NCI-H446 (cell line): Measurements from ENCODE around the gene TRAPPC3.
A peak's percentile ranks its signal among the peaks of the same experiment; 100 is the strongest.

Experiments
- DNase-seq, 2 experiments: peaks; one replicate each; lab custom pipeline; 2025; lab: John Stamatoyannopoulos, UW

The TRAPPC3 gene

DNA sequence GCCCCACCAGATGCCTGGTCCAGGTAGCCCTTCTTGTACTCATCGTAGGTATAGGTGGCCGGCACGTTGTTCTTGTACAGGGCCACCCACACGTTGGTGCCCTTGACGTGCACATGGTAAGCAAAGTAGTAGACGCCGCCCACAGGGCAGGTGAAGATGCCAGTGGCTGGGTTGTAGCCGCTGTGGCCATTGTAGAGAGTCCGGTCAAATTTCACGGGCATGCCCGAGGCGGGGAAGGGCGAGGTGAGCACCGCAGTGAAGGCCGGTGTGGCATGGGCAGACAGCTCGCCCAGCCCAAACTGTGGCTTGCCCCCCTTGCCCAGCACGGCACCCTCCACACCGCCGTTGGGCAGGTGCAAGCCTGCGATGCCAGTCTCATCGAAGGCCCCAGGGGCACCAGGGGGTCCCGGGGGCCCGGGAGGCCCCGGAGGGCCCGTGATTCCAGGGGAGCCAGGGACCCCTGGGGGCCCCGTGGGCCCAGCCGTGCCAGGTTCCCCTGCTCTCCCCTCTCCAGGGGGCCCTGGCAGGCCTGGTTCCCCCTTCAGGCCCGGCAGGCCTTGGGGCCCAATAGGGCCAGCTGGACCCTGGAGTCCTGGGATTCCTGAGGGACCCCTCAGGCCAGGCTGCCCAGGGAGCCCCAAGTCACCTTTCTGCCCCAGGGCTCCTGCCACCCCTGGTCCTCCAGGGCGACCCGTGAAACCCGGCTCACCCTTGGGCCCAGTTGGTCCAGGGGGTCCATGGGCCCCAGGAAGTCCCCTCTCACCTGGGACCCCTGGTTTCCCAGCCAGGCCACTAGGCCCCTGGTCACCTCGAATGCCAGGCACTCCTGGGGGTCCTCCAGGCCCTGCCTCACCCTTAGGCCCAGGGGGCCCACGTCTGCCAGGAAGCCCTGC lies 51.3 kb downstream of the TRAPPC3 start:
- no peak for DNase-seq

DNA sequence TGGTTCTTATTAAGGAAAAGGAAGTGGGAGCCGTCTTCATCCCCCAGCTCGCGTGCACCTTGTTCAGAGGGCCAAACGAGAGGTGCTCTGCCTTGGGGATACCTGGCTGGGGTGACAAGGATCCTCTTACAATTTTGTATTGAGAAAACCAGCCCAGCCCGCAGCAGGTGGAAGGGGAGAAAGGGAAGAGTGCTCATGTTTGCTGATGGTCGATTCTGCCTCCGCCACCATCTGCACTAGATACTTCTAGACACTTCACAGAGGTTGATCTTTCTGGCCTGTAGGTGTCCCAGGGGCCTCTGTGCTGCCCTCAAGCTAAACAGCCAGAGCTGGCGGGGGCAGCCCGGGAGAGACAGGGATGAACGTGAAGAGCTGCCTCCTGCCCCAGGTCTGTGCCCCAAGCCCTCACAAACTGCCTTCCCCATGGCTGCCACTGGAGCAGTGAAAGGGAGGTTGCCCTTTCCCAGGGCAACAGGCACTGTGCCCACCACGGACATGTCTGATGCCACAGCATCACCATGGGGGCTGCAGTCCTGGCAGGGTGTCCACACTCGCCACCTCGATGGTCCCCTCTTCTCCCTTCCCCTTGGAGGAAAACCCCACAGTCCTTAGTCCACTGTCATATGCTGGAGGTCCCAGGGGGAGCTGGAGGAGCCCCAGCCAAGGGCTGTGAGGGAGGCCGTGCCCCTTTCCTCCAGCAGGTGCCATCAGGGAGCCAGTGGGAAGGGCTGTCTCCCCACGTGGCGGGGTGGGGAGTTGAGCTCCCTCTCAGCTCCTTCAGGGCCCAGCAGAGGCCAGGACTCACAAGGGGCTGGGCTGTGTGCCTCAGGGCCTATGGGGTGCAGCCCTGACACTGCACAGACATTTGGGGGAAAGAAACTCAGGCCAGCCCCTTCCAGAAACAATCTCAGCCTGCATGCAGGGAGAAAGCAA lies 52.5 kb downstream of the TRAPPC3 start:
- peak in 1 of 2 experiments; percentile 31 for DNase-seq

DNA sequence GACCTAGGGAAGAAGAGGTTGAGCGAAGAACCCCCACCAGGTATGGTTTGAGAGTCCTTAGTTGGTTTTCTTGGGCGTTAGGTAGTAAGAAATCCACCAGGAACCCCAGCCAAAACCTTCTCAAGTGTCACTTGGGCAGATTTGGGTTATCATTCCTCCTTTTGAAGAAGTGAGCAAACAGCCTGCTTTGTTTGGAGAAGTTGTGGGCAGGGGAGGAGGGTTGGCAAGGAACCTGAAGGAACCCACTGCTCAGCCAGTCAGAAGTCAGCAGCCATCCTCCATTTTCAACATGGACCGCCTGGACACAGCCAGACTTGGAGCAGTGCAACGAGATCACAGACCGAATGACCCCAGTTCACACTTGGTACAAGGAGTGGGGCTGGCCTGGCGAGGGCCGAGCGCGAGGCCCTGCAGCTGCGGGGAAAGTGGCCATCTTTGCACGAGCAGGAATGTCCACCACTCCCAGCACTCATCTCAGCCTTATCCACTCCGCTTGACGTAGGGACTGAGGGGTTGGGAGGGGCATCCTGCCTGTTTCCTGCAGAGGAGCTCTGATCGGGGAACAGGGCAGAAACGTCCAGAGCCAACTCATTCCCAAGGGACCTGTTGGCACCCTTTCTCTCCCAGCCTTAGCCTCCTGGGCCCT lies 53.4 kb downstream of the TRAPPC3 start:
- DNase-seq, result no peak

DNA sequence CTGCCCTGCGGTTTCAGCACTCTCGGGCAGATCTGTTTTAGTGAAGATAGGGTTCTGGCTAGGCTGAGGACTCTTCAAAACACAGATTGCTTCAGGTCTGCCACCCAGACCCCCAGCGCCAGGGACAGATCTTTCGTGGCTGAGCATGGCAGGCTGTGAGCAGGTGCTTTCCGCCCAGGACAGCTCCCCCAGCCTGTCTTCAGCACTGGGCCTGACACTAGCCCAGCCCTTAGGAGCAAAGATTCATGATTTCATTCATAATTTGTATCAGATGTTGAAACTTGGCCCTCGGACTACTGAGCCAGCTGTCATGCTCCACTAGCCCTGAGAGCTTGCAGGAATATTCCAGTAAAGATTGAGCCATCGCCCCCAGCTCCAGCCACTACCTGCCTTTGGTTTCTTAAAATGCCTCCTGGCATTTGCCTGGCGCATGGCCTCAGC lies 54.6 kb downstream of the TRAPPC3 start:
- DNase-seq, result peak in 1 of 2 experiments; percentile 68

DNA sequence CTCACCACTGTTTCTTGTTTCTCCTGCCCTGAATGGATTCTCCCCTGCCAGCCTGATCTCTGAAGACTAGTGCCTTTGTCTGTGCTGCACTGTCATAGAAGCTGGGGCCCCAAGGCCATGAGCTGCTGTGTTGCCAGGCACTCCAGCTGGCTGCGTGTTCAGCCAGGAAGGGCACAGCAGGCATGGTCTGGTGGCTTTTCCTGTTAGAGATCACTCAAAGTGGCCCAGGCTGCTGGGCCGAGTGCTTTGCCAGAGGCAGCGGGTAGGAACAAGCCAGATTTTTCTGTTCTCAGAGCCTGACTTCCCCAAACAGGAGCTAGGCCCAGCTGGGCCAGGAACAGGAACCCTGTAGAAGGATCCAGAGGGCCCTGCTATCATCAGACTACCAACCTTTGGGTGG lies 55.4 kb downstream of the TRAPPC3 start:
- peak; percentile 30 to 73 for DNase-seq

GRCh38 chr1:36093226-36093625 lies 56.1 kb downstream of the TRAPPC3 start:
- peak in 1 of 2 experiments; percentile 75 for DNase-seq

- DNase-seq, result no peak
Observed at GRCh38 chr1:36092798-36093185, 56.5 kb downstream of the TRAPPC3 start.

GRCh38 chr1:36092166-36092797 lies 57.0 kb downstream of the TRAPPC3 start:
- DNase-seq, result no peak

GRCh38 chr1:36091698-36092097 lies 57.6 kb downstream of the TRAPPC3 start:
- no peak for DNase-seq

- DNase-seq, result no peak
Observed at GRCh38 chr1:36091141-36091540, 58.1 kb downstream of the TRAPPC3 start.

DNA sequence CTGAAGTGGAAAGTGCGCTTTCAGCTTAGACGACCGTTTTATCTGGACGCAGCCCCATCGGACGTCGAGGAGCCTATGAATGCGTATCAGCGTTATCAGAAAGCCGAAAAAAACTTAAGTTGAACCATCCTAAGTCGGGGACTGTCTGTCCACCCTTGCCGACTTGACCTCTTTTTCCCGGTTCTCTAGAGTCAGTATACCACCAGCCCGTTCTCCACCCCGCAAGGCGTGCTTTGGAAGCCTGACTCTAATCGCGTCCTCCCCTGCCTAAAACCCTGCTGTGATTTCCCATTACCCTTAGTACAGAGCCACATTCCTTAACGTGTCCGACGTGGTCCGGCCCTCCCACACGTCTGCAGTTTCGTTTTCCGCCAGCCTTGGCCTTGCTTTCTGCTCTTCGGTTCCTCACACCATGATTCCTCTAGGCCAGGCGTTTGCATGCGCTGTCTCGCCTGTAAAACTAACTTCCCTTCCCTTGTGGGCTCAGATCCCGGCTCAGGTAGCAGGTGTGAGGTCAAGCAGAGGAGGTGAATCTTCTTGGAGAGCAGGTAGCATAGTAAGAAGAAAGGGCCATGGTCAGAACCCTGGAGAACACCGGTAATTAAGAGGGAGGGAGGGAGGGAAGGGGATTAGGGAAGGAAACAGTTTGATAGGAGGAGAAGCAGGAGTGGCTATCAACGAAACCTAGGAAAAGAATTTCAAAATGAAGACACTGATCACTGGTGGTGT lies 59.7 kb downstream of the TRAPPC3 start:
- no peak for DNase-seq

GRCh38 chr1:36088577-36089392 lies 60.5 kb downstream of the TRAPPC3 start, which contains the start of gene ADPRS:
Gene ADPRS, plus strand, starts transcription at chr1:36088892. Its CDS starts 13 bp downstream, at chr1:36088905.
- peak; percentile 77 to 93 for DNase-seq

DNA sequence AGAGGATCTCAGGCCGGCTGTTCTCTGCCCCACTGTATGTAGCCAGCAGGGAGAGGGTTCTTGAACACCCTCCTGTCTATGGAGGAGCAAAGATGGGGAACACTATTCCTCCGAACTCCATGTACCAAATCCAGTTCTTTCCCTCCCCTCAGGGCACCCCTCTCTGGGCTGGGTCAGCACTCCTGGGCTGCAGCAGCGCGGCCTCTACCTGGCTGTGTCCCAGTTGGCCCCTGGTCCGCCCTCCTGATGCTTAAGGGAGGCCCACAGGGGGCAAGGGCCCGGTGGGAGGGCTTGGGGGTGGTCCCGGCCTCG lies 61.1 kb downstream of the TRAPPC3 start:
- no peak for DNase-seq

DNA sequence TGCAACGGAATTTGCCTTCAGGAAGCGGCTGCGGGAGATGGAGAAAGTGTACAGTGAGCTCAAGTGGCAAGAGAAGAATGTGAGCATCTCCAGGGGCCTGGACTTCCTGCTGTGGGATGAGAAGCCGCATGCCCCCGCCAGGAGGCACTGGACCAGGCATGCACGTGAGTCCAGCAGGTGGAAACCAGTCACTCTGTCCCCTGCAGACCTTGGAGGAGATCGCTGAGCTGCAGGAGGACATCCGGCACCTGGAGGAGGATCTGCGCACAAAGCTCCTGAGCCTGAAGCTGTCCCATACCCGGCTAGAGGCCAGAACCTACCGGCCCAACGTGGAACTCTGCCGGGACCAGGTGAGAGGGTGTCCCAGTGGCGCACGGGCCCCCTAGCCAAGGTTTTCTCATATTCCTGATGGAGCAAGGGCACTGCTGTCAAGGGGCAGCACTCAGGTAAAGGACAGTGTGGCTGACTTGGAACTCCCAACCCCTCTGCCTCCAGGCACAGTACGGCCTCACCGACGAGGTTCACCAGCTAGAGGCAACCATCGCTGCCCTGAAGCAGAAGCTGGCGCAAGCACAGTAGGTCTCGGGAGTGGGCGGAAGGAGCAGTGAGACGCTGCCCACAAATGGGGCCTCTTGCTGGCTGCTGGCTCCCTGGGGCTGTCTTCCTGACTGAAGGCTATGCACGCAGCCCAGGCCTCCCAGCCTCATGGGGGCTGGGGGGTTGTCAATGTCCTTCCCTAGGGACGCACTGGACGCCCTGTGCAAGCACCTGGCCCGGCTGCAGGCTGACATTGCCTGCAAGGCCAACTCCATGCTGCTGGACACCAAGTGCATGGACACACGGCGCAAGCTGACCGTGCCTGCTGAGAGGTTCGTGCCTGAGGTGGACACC lies 61.8 kb downstream of the TRAPPC3 start:
- no peak for DNase-seq
